CD14-positive monocyte (primary cell): Measurements from ENCODE around the gene SLC25A43. TPM values are rescaled to one million over a fixed set of nuclear protein-coding genes. Genes with fewer than 3 reads are reported as not detected.
A peak's percentile ranks its signal among the peaks of the same experiment; 100 is the strongest.

Source experiments
- DNase-seq, 3 donors: peaks; one replicate each; pipeline ENCODE4 v3.0.0-alpha.2; 2011 to 2022
- H2AFZ ChIP-seq: 2 replicates; pipeline ENCODE4 v1.6.0; 2012; ENCODE audit warnings: mild to moderate bottlenecking, low read depth, low read length, inconsistent platforms; ENCODE audit not compliant: insufficient read depth, poor library complexity, severe bottlenecking
- H3K27ac ChIP-seq, 2 donors: 1 replicate in 1 of 2; 2 replicates in 1 of 2; pipeline ENCODE4 v1.5.1; 2012 to 2013; ENCODE audit warnings: low read length in 2 of 2, control low read depth in 1 of 2, inconsistent platforms in 1 of 2, low read depth in 1 of 2, mild to moderate bottlenecking in 1 of 2
- H3K27me3 ChIP-seq, 2 donors: one replicate each; pipeline versions ENCODE4 v1.6.0 to v1.6.1; 2011 to 2013; ENCODE audit warnings: low read length in 2 of 2; ENCODE audit not compliant: control insufficient read depth in 2 of 2, insufficient read depth in 2 of 2
- H3K36me3 ChIP-seq, 2 donors: replicated peaks in 1 of 2; 1 replicate in 1 of 2; 2 replicates in 1 of 2; pipeline versions ENCODE4 v1.5.1 to v1.6.1; 2012 to 2013; ENCODE audit warnings: low read length in 2 of 2, control low read depth in 1 of 2, inconsistent platforms in 1 of 2, mild to moderate bottlenecking in 1 of 2; ENCODE audit not compliant: insufficient read depth in 2 of 2, control insufficient read depth in 1 of 2
- H3K4me1 ChIP-seq, 2 donors: 1 replicate in 1 of 2; 2 replicates in 1 of 2; pipeline versions ENCODE4 v1.5.1 to v1.6.1; 2012 to 2013; ENCODE audit warnings: low read length in 2 of 2, control low read depth in 1 of 2, inconsistent platforms in 1 of 2, mild to moderate bottlenecking in 1 of 2, moderate library complexity in 1 of 2; ENCODE audit not compliant: insufficient read depth in 2 of 2, control insufficient read depth in 1 of 2
- H3K4me2 ChIP-seq: replicated peaks from 2 replicates; pipeline ENCODE3; 2012; ENCODE audit warnings: low read length, moderate library complexity, mild to moderate bottlenecking; ENCODE audit not compliant: poor library complexity, severe bottlenecking; ENCODE audit errors: extremely low read depth
- H3K4me3 ChIP-seq, 3 experiments: fragments of 200-600 bp in 1 of 3; sonication (generic) in 1 of 3; replicated peaks in 1 of 3; 1 replicate in 2 of 3; 2 replicates in 1 of 3; pipeline ENCODE4 v1.5.1; 2011 to 2013; ENCODE audit warnings: low read length in 3 of 3, mild to moderate bottlenecking in 3 of 3, control low read depth in 2 of 3, low read depth in 2 of 3, inconsistent platforms in 1 of 3, moderate library complexity in 1 of 3
- H3K79me2 ChIP-seq: 2 replicates; pipeline ENCODE4 v1.6.0; 2012; ENCODE audit warnings: mild to moderate bottlenecking, control low read depth, inconsistent platforms, low read length, moderate library complexity; ENCODE audit not compliant: insufficient read depth
- H3K9ac ChIP-seq: 2 replicates; pipeline ENCODE4 v1.6.0; 2017; ENCODE audit warnings: low read length, mild to moderate bottlenecking; ENCODE audit not compliant: insufficient read depth, poor library complexity, severe bottlenecking
- H3K9me3 ChIP-seq, 2 donors: replicated peaks in 1 of 2; 1 replicate in 1 of 2; 2 replicates in 1 of 2; pipeline versions ENCODE4 v1.5.1 to v1.6.1; 2012 to 2013; ENCODE audit warnings: low read length in 2 of 2, control low read depth in 1 of 2; ENCODE audit not compliant: control insufficient read depth in 1 of 2, insufficient read depth in 1 of 2
- H4K20me1 ChIP-seq: 2 replicates; pipeline ENCODE4 v1.6.0; 2012; ENCODE audit warnings: mild to moderate bottlenecking, low read length, control low read depth, moderate library complexity; ENCODE audit not compliant: insufficient read depth
- H3K27ac Mint-ChIP-seq, 7 donors: one replicate each; pipeline ENCODE4 v1.8.0; 2020; ENCODE audit warnings: mild to moderate bottlenecking in 7 of 7, mixed read lengths in 7 of 7, moderate library complexity in 6 of 7, inconsistent platforms in 2 of 7
- H3K27me3 Mint-ChIP-seq, 3 donors: one replicate each; pipeline ENCODE4 v1.8.0; 2021 to 2022; ENCODE audit warnings: low read depth in 3 of 3, mild to moderate bottlenecking in 3 of 3, mixed read lengths in 3 of 3, moderate library complexity in 3 of 3, inconsistent platforms in 1 of 3
- H3K36me3 Mint-ChIP-seq, 2 donors: one replicate each; pipeline ENCODE4 v1.8.0; 2020; ENCODE audit warnings: mixed read lengths in 2 of 2, inconsistent platforms in 1 of 2, mild to moderate bottlenecking in 1 of 2
- H3K4me1 Mint-ChIP-seq: one replicate; pipeline ENCODE4 v1.8.0; 2020; ENCODE audit warnings: mild to moderate bottlenecking, mixed read lengths
- H3K4me3 Mint-ChIP-seq, 2 donors: one replicate each; pipeline ENCODE4 v1.8.0; 2020; ENCODE audit warnings: mild to moderate bottlenecking in 2 of 2, mixed read lengths in 2 of 2, moderate library complexity in 1 of 2
- H3K9me3 Mint-ChIP-seq, 7 donors: one replicate each; pipeline ENCODE4 v1.8.0; 2020 to 2022; ENCODE audit warnings: mixed read lengths in 7 of 7, mild to moderate bottlenecking in 6 of 7, moderate library complexity in 6 of 7, inconsistent platforms in 2 of 7
- WGBS: methylation state at CpG from one replicate; pipeline ENCODE4 v1.1.5; 2013; ENCODE audit warnings: missing lambda C conversion rate; ENCODE audit not compliant: insufficient coverage; 5-methylcytosine and 5-hydroxymethylcytosine counted together
- intact Hi-C, 2 donors: fragments of 100-400 bp; cut with micrococcal nuclease; formaldehyde crosslinking; loops; one replicate each; pipeline versions ENCODE4 v1.15.0 to v1.15.1; 2023
- polyA plus RNA-seq, 3 donors: library from polyadenylated mRNA; depleted of rRNA in 1 of 3; unstranded in 2 of 3; stranded (reverse) in 1 of 3; fragments of 300-500 nt in 2 of 3; fragments of >200 nt in 1 of 3; fragmentation: Illumina TruSeq in 2 of 3; gene quantifications; 1 replicate in 2 of 3; 2 replicates in 1 of 3; pipeline ENCODE4 v1.2.3, GENCODE V29; 2012 to 2021
- TF ChIP-seq, protein P1 (sequence below): fragments of 200-600 bp; IDR thresholded peaks from one replicate; pipeline ENCODE4 v1.8.0; 2022; ENCODE audit warnings: antibody characterized with exemption, mild to moderate bottlenecking

SLC25A43 gene
- polyA plus RNA-seq, 3 donors = 6.8 to 9.2 (median 8.6) TPM

DNA sequence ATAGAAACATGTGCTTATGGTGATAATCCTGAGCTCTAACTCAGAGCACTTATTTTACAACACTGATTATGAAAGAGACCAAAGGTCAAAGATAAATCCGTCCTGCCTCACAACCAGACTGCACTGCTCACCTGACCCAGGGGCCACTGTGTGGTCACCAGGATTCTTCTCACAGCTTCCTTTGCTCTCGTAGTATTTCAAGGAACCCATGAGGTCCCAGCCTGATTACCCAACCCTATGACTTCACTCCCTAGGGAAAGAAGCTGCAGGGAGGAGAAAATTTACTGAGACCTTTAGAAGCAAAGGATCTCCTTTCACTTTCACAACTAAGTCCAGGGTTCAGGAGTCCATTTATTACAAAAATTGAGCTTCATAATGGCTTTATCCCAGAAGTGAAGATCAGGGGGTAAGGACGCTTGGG is 78.7 kb downstream of the SLC25A43 start:
- H3K9me3 ChIP-seq = no peaks in the 10 kb centered on the region
- Mint-ChIP-seq H3K27ac (no peak overlapping the region), H3K4me3 (no peak overlapping the region), H3K9me3 (peaks cover 0 to 1% (median 0%) of the 10 kb centered on the region in 7 donors), H3K36me3 (no peaks in the 10 kb centered on the region), H3K27me3 (peaks cover 1 to 14% (median 3%) of the 10 kb centered on the region in 3 donors), H3K4me1 (peaks cover 15% of the 10 kb centered on the region)
- no peak overlapping the region for H3K27ac ChIP-seq
- 100% methylated on average over 1 of the region's 3 CpGs for WGBS
- intact Hi-C loops = no loop called here
- no peak overlapping the region for H2AFZ ChIP-seq
- peaks cover 13% of the 10 kb centered on the region in 2 donors for H3K4me1 ChIP-seq
- H4K20me1 ChIP-seq = no peaks in the 10 kb centered on the region
- no peaks in the 10 kb centered on the region for H3K36me3 ChIP-seq
- H3K9ac ChIP-seq = no peak overlapping the region
- H3K4me3 ChIP-seq = no peak overlapping the region
- no peaks in the 10 kb centered on the region for H3K79me2 ChIP-seq
- TF ChIP-seq, protein P1, sequence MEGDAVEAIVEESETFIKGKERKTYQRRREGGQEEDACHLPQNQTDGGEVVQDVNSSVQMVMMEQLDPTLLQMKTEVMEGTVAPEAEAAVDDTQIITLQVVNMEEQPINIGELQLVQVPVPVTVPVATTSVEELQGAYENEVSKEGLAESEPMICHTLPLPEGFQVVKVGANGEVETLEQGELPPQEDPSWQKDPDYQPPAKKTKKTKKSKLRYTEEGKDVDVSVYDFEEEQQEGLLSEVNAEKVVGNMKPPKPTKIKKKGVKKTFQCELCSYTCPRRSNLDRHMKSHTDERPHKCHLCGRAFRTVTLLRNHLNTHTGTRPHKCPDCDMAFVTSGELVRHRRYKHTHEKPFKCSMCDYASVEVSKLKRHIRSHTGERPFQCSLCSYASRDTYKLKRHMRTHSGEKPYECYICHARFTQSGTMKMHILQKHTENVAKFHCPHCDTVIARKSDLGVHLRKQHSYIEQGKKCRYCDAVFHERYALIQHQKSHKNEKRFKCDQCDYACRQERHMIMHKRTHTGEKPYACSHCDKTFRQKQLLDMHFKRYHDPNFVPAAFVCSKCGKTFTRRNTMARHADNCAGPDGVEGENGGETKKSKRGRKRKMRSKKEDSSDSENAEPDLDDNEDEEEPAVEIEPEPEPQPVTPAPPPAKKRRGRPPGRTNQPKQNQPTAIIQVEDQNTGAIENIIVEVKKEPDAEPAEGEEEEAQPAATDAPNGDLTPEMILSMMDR = no peak
- no peaks in the 10 kb centered on the region for H3K27me3 ChIP-seq
- no peak overlapping the region for H3K4me2 ChIP-seq
- DNase-seq = peak in 1 of 3 donors; percentile 9

GRCh38 chrX:119478504-119478903 is 79.4 kb downstream of the SLC25A43 start:
- H3K27me3 Mint-ChIP-seq = peaks cover 1 to 15% (median 3%) of the 10 kb centered on the region in 3 donors
- no peak overlapping the region for H3K27ac Mint-ChIP-seq
- TF ChIP-seq, protein P1 = no peak
- H3K4me3 Mint-ChIP-seq = no peak overlapping the region
- no CpG with 5 or more reads among the region's 4 CpGs for WGBS
- Histone ChIP-seq H3K4me2 (no peak overlapping the region), H3K9me3 (no peaks in the 10 kb centered on the region), H3K4me1 (peaks cover 14 to 16% of the 10 kb centered on the region in 2 donors), H4K20me1 (no peaks in the 10 kb centered on the region), H3K4me3 (no peak overlapping the region), H3K79me2 (no peaks in the 10 kb centered on the region), H3K9ac (no peak overlapping the region), H3K27ac (no peak overlapping the region), H2AFZ (no peak overlapping the region), H3K36me3 (no peaks in the 10 kb centered on the region), H3K27me3 (no peaks in the 10 kb centered on the region)
- H3K9me3 Mint-ChIP-seq = peaks cover 0 to 3% (median 0%) of the 10 kb centered on the region in 7 donors
- intact Hi-C loops = no loop called here
- peaks cover 18% of the 10 kb centered on the region for H3K4me1 Mint-ChIP-seq
- H3K36me3 Mint-ChIP-seq = no peaks in the 10 kb centered on the region
- no peak for DNase-seq
